Type B pancreatic cell (in vitro differentiated cells): ENCODE data around the gene ECT2L. TPM values are rescaled to one million over a fixed set of nuclear protein-coding genes. Genes with fewer than 3 reads are reported as not detected.

Source experiments
- DNase-seq: peaks from one replicate; pipeline ENCODE4 v3.0.0; 2021; ENCODE audit warnings: mixed read lengths; ENCODE audit not compliant: unreplicated experiment; ENCODE audit errors: extremely low spot score
- H3K27ac Mint-ChIP-seq: 2 replicates; pipeline ENCODE4 v1.8.0; 2021; ENCODE audit warnings: mild to moderate bottlenecking, mixed read lengths
- H3K27me3 Mint-ChIP-seq: 2 replicates; pipeline ENCODE4 v1.8.0; 2021; ENCODE audit warnings: mixed read lengths
- H3K36me3 Mint-ChIP-seq: 2 replicates; pipeline ENCODE4 v1.8.0; 2021; ENCODE audit warnings: mixed read lengths
- H3K4me1 Mint-ChIP-seq: one replicate; pipeline ENCODE4 v1.8.0; 2021; ENCODE audit warnings: mixed read lengths; ENCODE audit not compliant: unreplicated experiment
- H3K4me3 Mint-ChIP-seq: 2 replicates; pipeline ENCODE4 v1.8.0; 2021; ENCODE audit warnings: mild to moderate bottlenecking, mixed read lengths
- H3K9me3 Mint-ChIP-seq: 2 replicates; pipeline ENCODE4 v1.8.0; 2021; ENCODE audit warnings: mixed read lengths
- CTCF ChIP-seq: fragments of 200-600 bp; sonication (generic); conservative IDR thresholded peaks from 2 replicates; pipeline ENCODE4 v1.5.0; 2021; ENCODE audit warnings: antibody characterized with exemption, mild to moderate bottlenecking
- total RNA-seq: library from RNA; stranded (reverse); gene quantifications from 2 replicates; pipeline ENCODE4 v1.2.1, GENCODE V29; 2021; ENCODE audit warnings: low replicate concordance

ECT2L gene
- total RNA-seq, 1 donor from 2014 or later, result 0.07 TPM

- no peak for TF ChIP-seq CTCF
- peaks cover 4% of the 10 kb centered on the region for H3K9me3 Mint-ChIP-seq
- H3K36me3 Mint-ChIP-seq, result no peaks in the 10 kb centered on the region
- no peak overlapping the region for H3K27ac Mint-ChIP-seq
- H3K27me3 Mint-ChIP-seq, result no peaks in the 10 kb centered on the region
- H3K4me1 Mint-ChIP-seq, result peaks cover 14% of the 10 kb centered on the region
- DNase-seq, result no peak
- no peak overlapping the region for H3K4me3 Mint-ChIP-seq
Measured at GRCh38 chr6:138848461-138848860, 52.6 kb downstream of the ECT2L start.

DNA sequence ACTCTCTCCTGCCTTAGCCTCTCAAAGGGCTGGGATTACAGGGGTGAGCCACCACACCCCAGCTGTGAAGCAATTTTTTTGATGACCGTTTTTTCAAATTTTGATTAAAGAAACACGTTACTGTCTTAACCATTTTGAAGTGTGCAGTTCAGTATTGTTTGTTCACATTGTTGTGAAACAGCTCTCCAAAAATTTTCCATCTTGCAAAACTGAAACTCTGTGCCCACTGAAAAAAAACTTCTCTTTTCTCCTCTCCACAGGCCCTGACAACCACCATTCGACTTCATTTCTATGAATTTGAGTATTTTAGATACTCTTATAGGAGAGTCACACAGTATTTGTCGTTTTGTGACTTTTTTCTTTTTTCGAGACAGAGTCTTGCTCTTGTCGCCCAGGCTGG, 53.9 kb downstream of the ECT2L start:
- Mint-ChIP-seq H3K4me3 (no peak overlapping the region), H3K27ac (no peak overlapping the region)

GRCh38 chr6:138856654-138857053, 60.8 kb downstream of the ECT2L start:
- H3K27me3 Mint-ChIP-seq, result no peaks in the 10 kb centered on the region
- H3K27ac Mint-ChIP-seq, result no peak overlapping the region
- peaks cover 4% of the 10 kb centered on the region for H3K4me1 Mint-ChIP-seq
- TF ChIP-seq CTCF, result no peak
- H3K4me3 Mint-ChIP-seq, result no peak overlapping the region
- peaks cover 4% of the 10 kb centered on the region for H3K9me3 Mint-ChIP-seq
- no peak for DNase-seq
- no peaks in the 10 kb centered on the region for H3K36me3 Mint-ChIP-seq

More for the DNA sequence above, 53.9 kb downstream of the ECT2L start:
- no peaks in the 10 kb centered on the region for H3K36me3 Mint-ChIP-seq
- peaks cover 9% of the 10 kb centered on the region for H3K4me1 Mint-ChIP-seq
- peaks cover 4% of the 10 kb centered on the region for H3K9me3 Mint-ChIP-seq
- no peaks in the 10 kb centered on the region for H3K27me3 Mint-ChIP-seq
- DNase-seq, result no peak
- TF ChIP-seq CTCF, result no peak

GRCh38 chr6:138857775-138858174, 61.9 kb downstream of the ECT2L start:
- H3K4me1 Mint-ChIP-seq, result peaks cover 4% of the 10 kb centered on the region
- no peaks in the 10 kb centered on the region for H3K9me3 Mint-ChIP-seq
- H3K27ac Mint-ChIP-seq, result no peak overlapping the region
- no peaks in the 10 kb centered on the region for H3K36me3 Mint-ChIP-seq
- TF ChIP-seq CTCF, result no peak
- DNase-seq, result no peak
- no peak overlapping the region for H3K4me3 Mint-ChIP-seq
- H3K27me3 Mint-ChIP-seq, result no peaks in the 10 kb centered on the region

GRCh38 chr6:138862456-138862855, 66.6 kb downstream of the ECT2L start:
- no peaks in the 10 kb centered on the region for H3K9me3 Mint-ChIP-seq
- no peak for TF ChIP-seq CTCF
- DNase-seq, result no peak
- no peaks in the 10 kb centered on the region for H3K36me3 Mint-ChIP-seq
- H3K4me3 Mint-ChIP-seq, result no peak overlapping the region
- H3K27ac Mint-ChIP-seq, result no peak overlapping the region
- H3K4me1 Mint-ChIP-seq, result peaks cover 12% of the 10 kb centered on the region
- H3K27me3 Mint-ChIP-seq, result no peaks in the 10 kb centered on the region

DNA sequence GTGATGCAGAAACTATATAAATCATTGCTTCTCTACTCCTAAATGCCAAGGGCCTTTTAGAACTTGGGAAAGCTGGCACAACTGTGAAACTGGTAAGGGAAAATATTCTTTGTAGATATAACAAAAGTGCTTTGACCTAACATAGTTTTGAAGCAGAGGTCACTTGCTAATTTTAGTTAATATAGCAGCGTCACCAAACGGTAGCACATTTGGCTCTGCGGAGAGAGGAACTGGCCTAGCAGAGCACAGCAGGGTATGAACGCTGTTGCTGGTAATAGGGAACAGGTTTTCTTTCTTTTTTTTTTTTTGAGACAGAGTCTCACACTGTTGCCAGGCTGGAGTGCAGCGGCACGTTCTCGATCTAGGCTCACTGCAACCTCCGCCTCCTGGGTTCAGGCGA, 67.4 kb downstream of the ECT2L start:
- no peaks in the 10 kb centered on the region for H3K27me3 Mint-ChIP-seq
- H3K9me3 Mint-ChIP-seq, result no peaks in the 10 kb centered on the region
- H3K36me3 Mint-ChIP-seq, result no peaks in the 10 kb centered on the region
- no peak overlapping the region for H3K4me3 Mint-ChIP-seq
- TF ChIP-seq CTCF, result no peak
- no peak for DNase-seq
- H3K4me1 Mint-ChIP-seq, result peaks cover 12% of the 10 kb centered on the region
- no peak overlapping the region for H3K27ac Mint-ChIP-seq
